PFSK-1 (cell line): ENCODE data around the gene FCHO1.

Source experiments
- FOXP2 ChIP-seq: optimal IDR thresholded peaks from 2 replicates; pipeline ENCODE3; 2011; ENCODE audit warnings: borderline replicate concordance, control low read depth, inconsistent platforms; ENCODE audit not compliant: insufficient read depth; ENCODE audit errors: extremely low read length, extremely low read depth
- POLR2AphosphoS5 ChIP-seq: IDR thresholded peaks from 2 replicates; pipeline ENCODE4 v1.6.1; 2012; ENCODE audit warnings: low read depth, mild to moderate bottlenecking, control low read depth, low read length, moderate library complexity
- SIN3A ChIP-seq: IDR thresholded peaks from 2 replicates; pipeline ENCODE4 v1.6.1; 2012; ENCODE audit warnings: mild to moderate bottlenecking, low read length, moderate library complexity, borderline replicate concordance; ENCODE audit not compliant: insufficient read depth
- TAF1 ChIP-seq: IDR thresholded peaks from 2 replicates; pipeline ENCODE4 v1.6.1; 2012; ENCODE audit warnings: low read length, control low read depth, borderline replicate concordance; ENCODE audit not compliant: insufficient read depth
- TF ChIP-seq, protein P1 (sequence below), 2 experiments: IDR thresholded peaks; 2 replicates each; pipeline versions ENCODE4 v1.6.1 to v1.8.0; 2011 to 2012; ENCODE audit warnings: low read depth in 2 of 2, low read length in 2 of 2, control low read depth in 1 of 2, inconsistent platforms in 1 of 2, mild to moderate bottlenecking in 1 of 2, moderate library complexity in 1 of 2; ENCODE audit not compliant: insufficient read depth in 1 of 2

The FCHO1 gene

DNA sequence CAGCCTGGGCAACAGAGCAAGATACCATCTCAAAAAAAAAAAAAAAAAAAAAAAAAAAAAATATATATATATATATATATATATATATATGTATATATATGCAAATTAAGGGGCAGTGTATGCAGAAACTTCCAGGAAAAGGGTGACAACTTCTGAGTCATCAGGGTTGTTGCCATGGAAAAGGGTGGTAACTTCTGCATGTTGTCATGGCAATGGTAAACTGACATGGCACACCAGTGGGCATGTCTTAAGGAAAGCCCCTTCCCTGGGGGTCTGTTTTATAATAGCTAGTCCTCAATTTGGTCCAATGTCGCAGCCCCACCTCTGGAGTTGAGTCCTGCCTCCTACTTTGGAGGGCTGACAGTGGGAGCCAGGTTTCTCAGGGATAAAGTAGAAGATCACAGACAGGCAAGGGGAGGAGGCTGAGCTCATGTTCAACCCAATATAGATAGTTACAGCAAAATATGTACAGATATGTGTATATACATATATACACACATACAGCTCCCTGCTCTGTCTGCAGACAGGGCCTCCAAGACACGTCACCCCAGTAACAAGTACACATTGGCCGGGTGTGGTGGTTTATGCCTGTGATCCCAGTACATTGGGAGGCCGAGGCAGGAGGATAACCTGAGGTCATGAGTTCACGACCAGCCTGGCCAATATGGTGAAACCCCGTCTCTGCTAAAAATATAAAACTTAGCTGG is 7.2 kb upstream of the FCHO1 start:
- no peak for TF ChIP-seq TAF1

DNA sequence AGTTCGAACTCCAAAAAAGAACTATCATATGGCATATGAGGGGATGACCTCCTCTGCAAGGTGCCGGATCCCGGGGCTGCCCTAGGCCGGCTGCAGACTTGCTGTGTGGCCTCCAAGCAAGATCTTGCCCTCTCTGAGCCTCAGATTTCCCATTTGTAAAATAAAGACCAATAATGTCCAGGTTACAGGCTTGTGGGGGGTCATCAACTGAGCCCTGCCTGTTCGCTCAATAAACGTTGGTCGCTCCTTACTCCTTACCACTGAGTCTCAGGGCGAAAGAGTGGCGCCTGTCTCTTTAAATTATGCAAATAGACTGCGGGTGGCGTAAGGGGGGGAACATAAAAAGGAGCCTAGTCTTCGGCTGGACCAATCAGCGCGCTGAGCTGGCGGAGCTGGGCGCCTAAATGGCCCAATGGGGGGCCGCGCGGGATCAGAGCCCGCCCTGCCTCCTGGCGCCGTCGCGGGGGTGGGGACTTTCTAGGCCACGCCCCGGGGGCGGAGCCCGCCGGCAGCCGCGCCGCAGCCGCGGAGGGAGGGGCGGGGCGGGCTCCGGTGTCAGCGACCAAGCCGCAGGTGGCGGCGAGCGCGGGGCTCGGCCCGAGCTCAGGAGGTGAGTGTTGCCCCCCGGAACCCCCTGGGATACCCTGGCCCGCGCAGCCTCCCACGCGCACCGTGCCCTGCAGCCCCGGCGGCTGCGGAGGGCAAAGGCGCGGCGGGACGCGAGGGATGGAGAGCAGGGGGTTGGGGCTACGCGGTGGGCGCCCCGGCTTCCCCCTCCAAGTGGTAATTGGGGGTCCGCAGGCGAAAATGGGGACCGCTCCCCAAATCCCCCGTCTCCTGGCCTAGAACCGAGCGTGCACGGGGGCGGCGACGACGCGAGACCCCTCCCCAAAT is 3.8 kb upstream of the FCHO1 start:
- TF ChIP-seq, protein P1, sequence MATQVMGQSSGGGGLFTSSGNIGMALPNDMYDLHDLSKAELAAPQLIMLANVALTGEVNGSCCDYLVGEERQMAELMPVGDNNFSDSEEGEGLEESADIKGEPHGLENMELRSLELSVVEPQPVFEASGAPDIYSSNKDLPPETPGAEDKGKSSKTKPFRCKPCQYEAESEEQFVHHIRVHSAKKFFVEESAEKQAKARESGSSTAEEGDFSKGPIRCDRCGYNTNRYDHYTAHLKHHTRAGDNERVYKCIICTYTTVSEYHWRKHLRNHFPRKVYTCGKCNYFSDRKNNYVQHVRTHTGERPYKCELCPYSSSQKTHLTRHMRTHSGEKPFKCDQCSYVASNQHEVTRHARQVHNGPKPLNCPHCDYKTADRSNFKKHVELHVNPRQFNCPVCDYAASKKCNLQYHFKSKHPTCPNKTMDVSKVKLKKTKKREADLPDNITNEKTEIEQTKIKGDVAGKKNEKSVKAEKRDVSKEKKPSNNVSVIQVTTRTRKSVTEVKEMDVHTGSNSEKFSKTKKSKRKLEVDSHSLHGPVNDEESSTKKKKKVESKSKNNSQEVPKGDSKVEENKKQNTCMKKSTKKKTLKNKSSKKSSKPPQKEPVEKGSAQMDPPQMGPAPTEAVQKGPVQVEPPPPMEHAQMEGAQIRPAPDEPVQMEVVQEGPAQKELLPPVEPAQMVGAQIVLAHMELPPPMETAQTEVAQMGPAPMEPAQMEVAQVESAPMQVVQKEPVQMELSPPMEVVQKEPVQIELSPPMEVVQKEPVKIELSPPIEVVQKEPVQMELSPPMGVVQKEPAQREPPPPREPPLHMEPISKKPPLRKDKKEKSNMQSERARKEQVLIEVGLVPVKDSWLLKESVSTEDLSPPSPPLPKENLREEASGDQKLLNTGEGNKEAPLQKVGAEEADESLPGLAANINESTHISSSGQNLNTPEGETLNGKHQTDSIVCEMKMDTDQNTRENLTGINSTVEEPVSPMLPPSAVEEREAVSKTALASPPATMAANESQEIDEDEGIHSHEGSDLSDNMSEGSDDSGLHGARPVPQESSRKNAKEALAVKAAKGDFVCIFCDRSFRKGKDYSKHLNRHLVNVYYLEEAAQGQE (IDR thresholded peaks at IDR 0.05; ENCODE audit: insufficient read depth in 1 of 2, low read depth in 2 of 2, low read length in 2 of 2), result no peak

DNA sequence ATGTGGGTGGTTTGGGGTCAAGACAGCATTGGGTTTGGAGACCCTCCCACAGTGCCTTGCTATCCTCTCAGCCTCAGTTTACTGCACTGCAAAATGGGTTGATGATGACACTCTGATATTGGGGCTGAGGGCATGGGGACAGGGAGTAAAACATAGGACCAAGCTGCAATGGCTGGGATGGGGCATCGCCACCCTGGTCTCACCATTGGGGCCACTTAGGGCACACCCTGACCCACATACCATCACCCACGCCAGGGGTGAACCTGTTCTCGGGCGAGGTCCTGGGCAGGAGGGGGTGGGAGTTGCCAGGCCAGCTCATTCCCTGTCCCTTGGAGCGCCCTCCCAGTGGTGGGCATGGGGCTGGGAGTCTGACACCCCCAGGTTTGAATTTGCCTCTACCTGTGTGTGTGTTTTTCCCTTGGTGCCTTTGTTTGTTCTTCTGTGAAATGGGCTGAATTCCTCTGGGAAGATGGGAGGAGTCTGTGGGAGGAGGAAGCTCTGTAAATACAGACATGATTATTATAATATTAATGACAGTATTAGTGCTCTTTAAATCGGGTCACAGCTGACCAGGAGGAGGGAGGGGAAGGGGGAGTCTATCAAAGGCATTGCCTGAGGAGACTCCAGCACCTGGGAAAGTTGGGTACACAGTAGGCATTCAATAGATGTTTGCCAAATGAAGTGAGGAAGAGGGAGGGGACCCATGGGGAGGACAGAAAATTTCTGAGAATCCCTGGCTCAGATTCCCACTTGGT is 2.2 kb upstream of the FCHO1 start:
- TF ChIP-seq SIN3A, result no peak
- no peak for TF ChIP-seq FOXP2
- TF ChIP-seq, protein P1 (IDR thresholded peaks at IDR 0.05; ENCODE audit: insufficient read depth in 1 of 2, low read depth in 2 of 2, low read length in 2 of 2), result no peak
- no peak for TF ChIP-seq TAF1
- TF ChIP-seq POLR2AphosphoS5, result no peak

DNA sequence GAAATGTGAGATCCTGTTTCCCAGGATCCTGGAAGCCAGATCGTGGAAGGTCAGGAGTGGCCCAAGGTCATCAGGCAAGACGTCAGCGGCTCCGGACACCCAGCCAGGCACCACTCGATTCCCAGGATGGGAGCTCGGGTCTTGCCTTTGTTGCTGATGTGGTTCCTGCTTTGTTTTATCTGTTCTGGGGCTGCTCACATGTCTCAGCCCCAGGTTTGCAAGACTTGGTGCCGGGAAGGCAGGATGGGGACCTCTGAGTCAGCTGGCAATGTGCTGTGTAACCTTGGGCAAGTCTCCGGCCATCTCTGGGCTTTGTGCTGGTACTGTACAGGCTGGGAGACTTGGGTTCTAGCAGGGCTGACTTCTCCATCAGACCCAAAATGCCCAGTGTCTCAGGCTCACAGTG is 1.4 kb upstream of the FCHO1 start:
- no peak for TF ChIP-seq POLR2AphosphoS5

DNA sequence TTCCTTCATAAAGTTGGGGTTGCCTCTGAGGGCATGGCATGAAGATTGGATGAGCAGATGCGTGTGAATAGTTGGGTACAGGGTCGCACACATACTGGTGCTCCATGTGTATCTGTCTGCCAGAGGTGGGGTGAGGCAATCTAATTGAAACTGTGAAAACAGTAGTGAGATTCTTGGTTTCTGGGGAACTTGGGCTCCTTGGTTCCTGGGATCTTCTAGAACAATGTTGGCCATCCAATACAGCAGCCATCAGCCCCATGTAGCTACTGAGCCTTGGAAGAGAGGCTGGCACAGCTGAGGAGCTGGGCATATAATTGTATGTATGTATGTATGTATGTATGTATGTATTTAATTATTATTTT is 616 bp downstream of the FCHO1 start:
- TF ChIP-seq POLR2AphosphoS5 (no peak), SIN3A (no peak), FOXP2 (no peak), TAF1 (no peak)
- TF ChIP-seq, protein P1 (IDR thresholded peaks at IDR 0.05; ENCODE audit: insufficient read depth in 1 of 2, low read depth in 2 of 2, low read length in 2 of 2), result no peak
